Caco-2 (cell line): ENCODE measurements around the gene MGMT. TPM values are rescaled to one million over a fixed set of nuclear protein-coding genes. Genes with fewer than 3 reads are reported as not detected.

Experiments
- BruUV-seq: library from RNA; stranded (reverse); fragments of 400-500 nt; replicated peaks from 2 replicates; lab custom pipeline; 2021; lab: Mats Ljungman, UMichigan
- CTCF ChIA-PET: fragments of 300-600 bp; sonication (Branson Sonifier 250); formaldehyde crosslinking; loops from one replicate; lab custom pipeline; 2022; ENCODE audit warnings: antibody characterized with exemption; lab: Charles Lee
- POLR2A ChIA-PET: fragments of 300-600 bp; sonication (Branson Sonifier 250); formaldehyde crosslinking; loops from one replicate; lab custom pipeline; 2022; ENCODE audit warnings: antibody characterized with exemption; lab: Charles Lee
- DNase-seq, 2 experiments: peaks; one replicate each; pipeline versions ENCODE4 v3.0.0 to v3.0.0-alpha.2; 2020 to 2022
- H3K27me3 ChIP-seq: replicated peaks from 2 replicates; pipeline ENCODE4 v1.6.0; 2011; ENCODE audit warnings: low read length; ENCODE audit not compliant: control insufficient read depth, insufficient read depth
- H3K36me3 ChIP-seq: 2 replicates; pipeline ENCODE4 v1.5.1; 2011; ENCODE audit warnings: low read length; ENCODE audit not compliant: control insufficient read depth, insufficient read depth
- H3K4me1 ChIP-seq: fragments of 250-450 bp; sonication (Bioruptor Pico); 2 replicates; pipeline ENCODE4 v1.5.1; 2020; ENCODE audit warnings: mild to moderate bottlenecking
- H3K4me3 ChIP-seq: 2 replicates; pipeline ENCODE4 v1.5.1; 2011; ENCODE audit warnings: low read depth, mild to moderate bottlenecking, control low read depth, low read length
- H3K9me3 ChIP-seq: fragments of 250-450 bp; sonication (Bioruptor Pico); 2 replicates; pipeline ENCODE4 v1.5.1; 2020; ENCODE audit warnings: mild to moderate bottlenecking, moderate library complexity
- H3K27ac Mint-ChIP-seq: one replicate; pipeline ENCODE4 v1.8.0; 2022; ENCODE audit warnings: mixed read lengths; ENCODE audit not compliant: unreplicated experiment
- H3K27me3 Mint-ChIP-seq: one replicate; pipeline ENCODE4 v1.8.0; 2022; ENCODE audit warnings: mixed read lengths; ENCODE audit not compliant: insufficient read depth, unreplicated experiment
- H3K36me3 Mint-ChIP-seq: one replicate; pipeline ENCODE4 v1.8.0; 2022; ENCODE audit warnings: mild to moderate bottlenecking, mixed read lengths; ENCODE audit not compliant: insufficient read depth, unreplicated experiment
- H3K4me1 Mint-ChIP-seq: one replicate; pipeline ENCODE4 v1.8.0; 2022; ENCODE audit warnings: low read depth, mixed read lengths; ENCODE audit not compliant: unreplicated experiment
- H3K4me3 Mint-ChIP-seq: one replicate; pipeline ENCODE4 v1.8.0; 2022; ENCODE audit warnings: mild to moderate bottlenecking, moderate library complexity, mixed read lengths; ENCODE audit not compliant: unreplicated experiment
- H3K9me3 Mint-ChIP-seq: one replicate; pipeline ENCODE4 v1.8.0; 2022; ENCODE audit warnings: mixed read lengths; ENCODE audit not compliant: unreplicated experiment
- CTCF ChIP-seq, 2 experiments: fragments of 200-600 bp in 1 of 2; IDR thresholded peaks; 1 replicate in 1 of 2; 2 replicates in 1 of 2; pipeline versions ENCODE4 v1.5.1 to v1.8.0; 2011 to 2022; ENCODE audit warnings: antibody characterized with exemption in 1 of 2, control low read depth in 1 of 2, inconsistent platforms in 1 of 2, low read depth in 1 of 2, low read length in 1 of 2, mild to moderate bottlenecking in 1 of 2, moderate library complexity in 1 of 2; ENCODE audit not compliant: insufficient read depth in 1 of 2, severe bottlenecking in 1 of 2, unreplicated experiment in 1 of 2
- intact Hi-C: fragments of 100-400 bp; cut with micrococcal nuclease; formaldehyde crosslinking; loops from one replicate; pipeline ENCODE4 v1.10.0; 2022; ENCODE audit not compliant: unreplicated experiment
- total RNA-seq: library from RNA; stranded (reverse); gene quantifications from 2 replicates; pipeline ENCODE4 v1.2.3, GENCODE V29; 2022

MGMT gene
- total RNA-seq, 1 experiment from 2014 or later = 57.0 TPM

- intact Hi-C loops = no loop called here
- H3K27me3 Mint-ChIP-seq = no peaks in the 10 kb centered on the region
- no peak for TF ChIP-seq CTCF (IDR thresholded peaks at IDR 0.05; ENCODE audit: insufficient read depth in 1 of 2, low read depth in 1 of 2, low read length in 1 of 2, severe bottlenecking in 1 of 2, unreplicated experiment in 1 of 2)
- no TSS peak for BruUV-seq
- no peak for DNase-seq
- H3K9me3 ChIP-seq = no peaks in the 10 kb centered on the region
- peaks cover 11% of the 10 kb centered on the region for H3K36me3 Mint-ChIP-seq
- no peak overlapping the region for H3K4me3 Mint-ChIP-seq
- H3K4me1 Mint-ChIP-seq = peaks cover 8% of the 10 kb centered on the region
- ChIA-PET CTCF (no interaction called here), POLR2A (no interaction called here)
- H3K4me1 ChIP-seq = no peaks in the 10 kb centered on the region
- H3K9me3 Mint-ChIP-seq = no peaks in the 10 kb centered on the region
- H3K27me3 ChIP-seq = no peaks in the 10 kb centered on the region
- no peak overlapping the region for H3K27ac Mint-ChIP-seq
- no peaks in the 10 kb centered on the region for H3K36me3 ChIP-seq
- no peak overlapping the region for H3K4me3 ChIP-seq
Observed at GRCh38 chr10:129652521-129653201, 185.6 kb downstream of the MGMT start.

- H3K36me3 Mint-ChIP-seq = peaks cover 11% of the 10 kb centered on the region
- intact Hi-C loops = no loop called here
- TF ChIP-seq CTCF (IDR thresholded peaks at IDR 0.05; ENCODE audit: insufficient read depth in 1 of 2, low read depth in 1 of 2, low read length in 1 of 2, severe bottlenecking in 1 of 2, unreplicated experiment in 1 of 2) = no peak
- H3K9me3 Mint-ChIP-seq = no peaks in the 10 kb centered on the region
- no peaks in the 10 kb centered on the region for H3K9me3 ChIP-seq
- peaks cover 8% of the 10 kb centered on the region for H3K4me1 Mint-ChIP-seq
- POLR2A ChIA-PET = no interaction called here
- no TSS peak for BruUV-seq
- no peaks in the 10 kb centered on the region for H3K36me3 ChIP-seq
- CTCF ChIA-PET = no interaction called here
- H3K4me1 ChIP-seq = no peaks in the 10 kb centered on the region
- H3K27me3 Mint-ChIP-seq = no peaks in the 10 kb centered on the region
- DNase-seq = no peak
- H3K4me3 ChIP-seq = no peak overlapping the region
- H3K4me3 Mint-ChIP-seq = no peak overlapping the region
- no peak overlapping the region for H3K27ac Mint-ChIP-seq
- no peaks in the 10 kb centered on the region for H3K27me3 ChIP-seq
Observed at GRCh38 chr10:129653428-129653827, 186.4 kb downstream of the MGMT start.

GRCh38 chr10:129653861-129654260, 186.8 kb downstream of the MGMT start:
- H3K27me3 ChIP-seq = no peaks in the 10 kb centered on the region
- Mint-ChIP-seq H3K9me3 (no peaks in the 10 kb centered on the region), H3K36me3 (peaks cover 11% of the 10 kb centered on the region), H3K4me1 (peaks cover 4% of the 10 kb centered on the region), H3K27ac (no peak overlapping the region), H3K27me3 (no peaks in the 10 kb centered on the region), H3K4me3 (no peak overlapping the region)
- no peaks in the 10 kb centered on the region for H3K4me1 ChIP-seq
- no peak for DNase-seq
- no peaks in the 10 kb centered on the region for H3K36me3 ChIP-seq
- intact Hi-C loops = no loop called here
- ChIA-PET POLR2A (no interaction called here), CTCF (no interaction called here)
- H3K9me3 ChIP-seq = no peaks in the 10 kb centered on the region
- no TSS peak for BruUV-seq
- no peak overlapping the region for H3K4me3 ChIP-seq
- no peak for TF ChIP-seq CTCF (IDR thresholded peaks at IDR 0.05; ENCODE audit: insufficient read depth in 1 of 2, low read depth in 1 of 2, low read length in 1 of 2, severe bottlenecking in 1 of 2, unreplicated experiment in 1 of 2)
